GM12892 (cell line): ENCODE results near the gene SLC9A4. TPM values are rescaled to one million over a fixed set of nuclear protein-coding genes. Genes with fewer than 3 reads are reported as not detected.

Experiments used
- DNase-seq: peaks from one replicate; pipeline ENCODE4 v3.0.0; 2011; ENCODE audit not compliant: insufficient read length
- FAIRE-seq: peaks from 2 replicates; lab custom pipeline; 2011; peaks lifted over from hg19 to GRCh38; lab: Jason Lieb, UNC
- POLR2A ChIP-seq: IDR thresholded peaks from 2 replicates; pipeline ENCODE4 v1.6.1; 2011; ENCODE audit warnings: low read depth, low read length, control low read depth
- POLR2AphosphoS5 ChIP-seq: IDR thresholded peaks from 2 replicates; pipeline ENCODE4 v1.6.1; 2011; ENCODE audit warnings: low read depth, low read length, control low read depth
- TAF1 ChIP-seq: IDR thresholded peaks from 2 replicates; pipeline ENCODE4 v1.6.1; 2011; ENCODE audit warnings: low read depth, mild to moderate bottlenecking, control low read depth, low read length, borderline replicate concordance
- polyA plus RNA-seq: library from polyadenylated mRNA; unstranded; fragments of >200 nt; gene quantifications from one replicate; pipeline ENCODE4 v1.2.1, GENCODE V29; 2012; ENCODE audit warnings: missing spikeins, inconsistent platforms; ENCODE audit not compliant: missing spikeins

SLC9A4 gene, protein sequence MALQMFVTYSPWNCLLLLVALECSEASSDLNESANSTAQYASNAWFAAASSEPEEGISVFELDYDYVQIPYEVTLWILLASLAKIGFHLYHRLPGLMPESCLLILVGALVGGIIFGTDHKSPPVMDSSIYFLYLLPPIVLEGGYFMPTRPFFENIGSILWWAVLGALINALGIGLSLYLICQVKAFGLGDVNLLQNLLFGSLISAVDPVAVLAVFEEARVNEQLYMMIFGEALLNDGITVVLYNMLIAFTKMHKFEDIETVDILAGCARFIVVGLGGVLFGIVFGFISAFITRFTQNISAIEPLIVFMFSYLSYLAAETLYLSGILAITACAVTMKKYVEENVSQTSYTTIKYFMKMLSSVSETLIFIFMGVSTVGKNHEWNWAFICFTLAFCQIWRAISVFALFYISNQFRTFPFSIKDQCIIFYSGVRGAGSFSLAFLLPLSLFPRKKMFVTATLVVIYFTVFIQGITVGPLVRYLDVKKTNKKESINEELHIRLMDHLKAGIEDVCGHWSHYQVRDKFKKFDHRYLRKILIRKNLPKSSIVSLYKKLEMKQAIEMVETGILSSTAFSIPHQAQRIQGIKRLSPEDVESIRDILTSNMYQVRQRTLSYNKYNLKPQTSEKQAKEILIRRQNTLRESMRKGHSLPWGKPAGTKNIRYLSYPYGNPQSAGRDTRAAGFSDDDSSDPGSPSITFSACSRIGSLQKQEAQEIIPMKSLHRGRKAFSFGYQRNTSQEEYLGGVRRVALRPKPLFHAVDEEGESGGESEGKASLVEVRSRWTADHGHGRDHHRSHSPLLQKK
- polyA plus RNA-seq, result not detected

DNA sequence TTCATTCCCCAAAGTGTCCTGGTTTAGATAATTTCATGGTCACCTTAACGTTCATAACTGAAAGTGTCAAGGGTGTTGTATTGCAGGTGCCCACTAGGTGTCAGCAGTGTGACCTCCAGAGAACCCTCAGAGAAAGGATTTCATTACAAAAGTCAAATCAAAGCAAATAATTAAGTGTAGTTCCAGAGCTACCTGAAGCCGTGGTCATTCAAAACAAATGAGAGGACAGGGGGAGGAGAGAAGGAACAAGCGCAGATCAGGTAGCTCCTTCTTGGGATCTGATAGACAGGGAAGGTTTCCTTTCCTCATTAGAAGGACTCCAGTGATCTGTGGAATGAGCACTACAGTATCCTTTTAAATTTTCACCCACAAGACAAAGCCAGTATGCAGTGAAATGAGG, at the start of gene SLC9A4:
SLC9A4 (plus strand) TSS at position 207 of the 400 bp plus-strand sequence. CDS start 534 bp downstream, outside the sequence.
- no peak for TF ChIP-seq POLR2AphosphoS5
- TF ChIP-seq TAF1, result no peak
- no peak for TF ChIP-seq POLR2A
- FAIRE-seq (peak; percentile 87), DNase-seq (no peak)

DNA sequence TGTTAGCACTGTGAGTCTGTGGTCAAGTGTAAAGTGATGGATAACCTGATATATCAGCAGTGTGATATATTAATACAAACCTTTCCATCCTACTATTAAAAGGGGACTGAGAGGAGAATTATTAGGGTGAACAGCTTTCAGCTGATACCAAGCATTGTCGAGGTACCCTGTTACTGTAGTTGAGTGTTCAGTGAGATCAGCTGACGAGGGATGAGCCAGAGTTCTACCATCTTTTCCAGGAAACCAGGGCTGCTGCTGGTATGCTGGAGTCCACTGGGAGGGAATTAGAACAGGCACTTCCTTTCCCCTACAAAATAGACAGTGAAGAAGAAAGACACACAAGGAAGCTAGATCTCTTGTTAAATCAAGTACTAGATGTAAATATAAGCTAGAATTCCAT, 49.7 kb upstream of the SLC9A4 start:
- DNase-seq, result no peak
- no peak for FAIRE-seq

DNA sequence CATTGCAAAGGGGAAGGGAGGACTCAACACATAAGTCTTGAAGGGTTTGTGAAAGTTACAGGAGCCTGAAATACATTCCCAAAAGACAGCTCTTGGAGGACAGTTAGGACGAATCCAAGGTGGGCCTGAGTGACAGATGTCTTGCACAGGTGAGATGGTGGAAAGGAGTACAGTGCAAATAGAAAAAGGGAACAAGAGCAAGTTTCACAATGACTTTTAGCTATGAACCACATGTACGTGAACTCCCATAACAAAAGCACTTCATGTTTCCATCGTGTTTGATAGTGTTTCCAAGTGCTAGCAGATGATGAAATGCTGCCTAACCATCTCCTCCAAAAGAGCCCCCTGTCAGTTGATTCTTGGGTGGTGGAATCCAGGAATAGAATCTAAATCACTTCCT, 48.3 kb upstream of the SLC9A4 start:
- FAIRE-seq (peak; percentile 86), DNase-seq (no peak)
- no peak for TF ChIP-seq TAF1
- no peak for TF ChIP-seq POLR2A
- no peak for TF ChIP-seq POLR2AphosphoS5

More for the DNA sequence above, 49.7 kb upstream of the SLC9A4 start:
- TF ChIP-seq POLR2A, result no peak
- no peak for TF ChIP-seq POLR2AphosphoS5
- TF ChIP-seq TAF1, result no peak

DNA sequence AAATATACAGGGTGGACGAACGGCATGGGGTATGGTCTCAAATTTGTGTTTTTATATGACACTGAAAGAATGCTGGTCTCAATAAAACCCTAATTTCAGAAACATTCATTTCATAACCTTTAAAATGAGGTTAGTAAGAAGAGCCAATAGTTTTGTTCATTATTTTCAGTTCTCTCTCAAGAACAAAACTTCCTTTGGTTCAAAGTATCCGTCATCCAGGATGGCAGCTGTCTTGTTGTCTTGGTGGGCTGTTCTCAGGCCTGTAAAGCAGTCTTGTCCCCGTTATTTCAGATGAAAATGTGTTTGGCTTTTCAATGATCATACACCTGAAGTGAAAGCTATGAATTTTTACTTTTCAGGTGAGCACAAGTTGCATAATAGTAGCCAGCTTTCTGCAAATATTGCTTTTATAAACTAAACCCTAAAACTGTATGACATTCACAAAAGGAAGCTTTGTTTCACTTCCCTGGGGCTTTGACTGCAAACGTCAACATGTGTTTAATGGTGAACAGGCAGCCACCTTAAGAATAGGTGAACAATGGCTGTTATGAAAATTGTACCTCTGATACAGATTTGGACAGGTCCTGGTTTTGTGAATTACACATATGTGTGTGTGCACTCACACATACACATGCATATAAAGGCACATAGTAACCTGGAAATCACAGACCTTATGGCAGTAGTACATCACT, 47.4 kb upstream of the SLC9A4 start:
- peak; percentile 72 for FAIRE-seq
- DNase-seq, result no peak
- TF ChIP-seq POLR2A (no peak), TAF1 (no peak), POLR2AphosphoS5 (no peak)

DNA sequence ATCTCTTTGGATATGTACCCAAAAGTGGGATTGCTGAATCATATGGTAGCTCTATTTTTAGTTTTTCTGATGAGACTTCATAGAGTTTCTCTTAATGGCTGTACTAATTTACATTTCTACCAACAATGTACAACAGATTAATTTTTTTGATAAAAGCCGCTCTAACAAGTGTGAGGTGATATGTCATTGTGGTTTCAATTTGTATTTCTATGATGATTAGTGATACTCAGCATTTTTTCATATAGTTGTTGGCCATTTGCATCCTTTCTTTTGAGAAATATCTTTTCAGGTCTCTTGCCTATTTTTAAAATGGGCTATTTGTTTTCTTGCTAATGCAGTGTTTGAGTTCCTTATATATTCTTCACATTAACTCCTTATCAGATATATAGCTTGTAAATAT, 45.8 kb upstream of the SLC9A4 start:
- no peak for FAIRE-seq
- DNase-seq, result no peak
- TF ChIP-seq POLR2AphosphoS5 (no peak), TAF1 (no peak), POLR2A (no peak)

DNA sequence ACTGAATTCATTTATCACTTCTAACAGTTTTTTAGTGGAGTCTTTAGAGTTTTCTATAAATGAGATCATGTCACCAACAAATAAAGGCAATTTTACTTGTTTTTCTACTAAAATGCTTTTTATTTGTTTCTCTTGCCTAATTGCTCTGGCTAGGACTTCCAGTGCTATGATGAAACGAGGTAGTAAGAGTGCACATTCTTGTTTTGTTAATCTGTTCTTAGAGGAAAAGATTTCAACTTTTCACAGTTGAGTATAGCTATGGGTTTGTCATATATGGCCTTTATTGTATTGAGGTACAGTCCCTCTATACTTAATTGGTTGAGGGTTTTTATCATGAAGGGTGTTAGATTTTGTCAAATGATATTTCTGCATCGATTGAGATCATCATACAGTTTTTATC, 44.5 kb upstream of the SLC9A4 start:
- DNase-seq (no peak), FAIRE-seq (no peak)
- TF ChIP-seq TAF1 (no peak), POLR2AphosphoS5 (no peak), POLR2A (no peak)

DNA sequence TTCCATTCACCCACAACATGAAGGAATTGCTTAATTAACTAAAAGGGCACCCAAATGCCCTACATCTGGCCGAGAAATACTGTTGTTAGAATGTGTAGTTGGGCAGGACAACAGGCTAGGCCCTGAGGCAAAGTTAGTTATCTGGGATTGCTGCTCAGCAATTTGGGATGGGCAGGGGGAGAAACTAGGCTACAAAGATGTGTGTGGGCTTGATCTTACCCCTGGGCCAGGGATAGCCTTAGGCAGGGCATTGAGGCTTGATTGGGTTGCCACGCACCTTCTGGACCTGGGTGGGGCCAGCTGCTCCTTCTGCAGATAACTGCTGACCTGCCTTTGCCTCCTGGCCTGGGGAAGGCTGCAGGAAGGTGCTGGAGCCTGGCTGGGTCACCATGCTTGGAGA, 40.6 kb upstream of the SLC9A4 start:
- no peak for DNase-seq
- no peak for FAIRE-seq
- no peak for TF ChIP-seq POLR2AphosphoS5
- no peak for TF ChIP-seq POLR2A
- TF ChIP-seq TAF1, result no peak

DNA sequence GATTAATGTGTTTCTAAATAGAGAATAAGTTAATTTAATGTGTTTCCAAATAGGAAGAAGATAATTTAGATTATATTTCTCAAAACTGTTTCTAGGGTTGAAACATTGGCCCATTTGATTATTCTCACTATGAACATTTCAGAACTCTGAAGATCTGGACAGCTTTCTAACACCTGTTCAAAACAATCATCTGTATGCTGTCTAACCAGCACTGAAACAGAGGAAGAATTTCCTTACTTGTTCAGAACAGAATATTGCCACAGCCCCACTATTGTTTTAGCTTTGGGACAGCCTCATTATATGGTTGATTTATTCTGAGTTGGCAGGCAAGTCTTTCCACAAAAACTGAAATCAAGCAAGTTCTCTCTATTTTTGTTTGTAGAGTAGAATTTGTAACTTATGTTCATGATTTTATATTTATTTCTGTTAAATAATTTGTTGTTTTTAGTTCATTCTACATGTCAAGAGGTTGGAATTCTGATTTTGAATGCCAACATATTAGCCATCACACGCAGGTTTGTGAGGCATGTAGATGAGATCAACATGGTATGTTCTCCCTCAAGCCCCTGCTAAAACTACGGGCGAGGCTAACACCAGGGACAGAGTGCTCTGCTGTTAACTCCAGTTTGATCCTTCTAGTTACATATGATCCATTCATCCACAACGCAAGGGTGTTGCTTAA, 38.9 kb upstream of the SLC9A4 start:
- TF ChIP-seq TAF1 (no peak), POLR2A (no peak), POLR2AphosphoS5 (no peak)
- no peak for DNase-seq
- FAIRE-seq, result no peak

DNA sequence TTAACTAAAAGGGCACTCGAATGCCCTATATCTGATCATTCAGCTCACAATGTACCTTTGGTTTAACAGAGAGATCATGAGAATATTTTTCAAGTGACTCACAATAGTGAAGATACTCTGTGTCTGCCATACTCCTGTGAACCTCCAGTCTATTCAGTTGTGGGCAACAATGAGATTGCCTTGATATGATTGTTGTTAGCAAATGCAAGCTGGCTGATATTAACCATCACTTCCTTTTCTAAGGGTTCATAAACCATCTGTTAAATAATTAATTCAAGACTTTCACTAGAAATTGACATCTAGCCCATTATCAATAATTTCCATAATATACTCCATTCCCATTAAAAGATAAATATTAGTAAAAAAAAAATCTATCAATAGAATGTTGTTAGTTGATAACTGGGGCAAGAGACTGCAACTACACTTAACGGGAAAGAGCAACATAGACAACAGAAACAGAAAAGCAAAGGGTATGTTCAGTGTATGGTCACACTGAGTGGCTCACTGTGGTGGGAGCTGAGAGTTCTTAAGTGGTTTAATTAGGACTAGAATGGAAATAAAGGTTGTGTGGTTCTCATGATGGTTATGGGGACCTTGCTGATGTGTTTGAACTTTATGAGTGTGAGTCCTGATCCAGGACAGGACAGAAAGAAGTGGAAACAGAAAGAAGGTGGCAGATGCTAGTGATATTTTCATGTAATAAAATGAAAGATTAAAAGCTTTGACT, 38.2 kb upstream of the SLC9A4 start:
- no peak for TF ChIP-seq TAF1
- no peak for TF ChIP-seq POLR2A
- no peak for TF ChIP-seq POLR2AphosphoS5
- FAIRE-seq, result no peak
- DNase-seq, result no peak

DNA sequence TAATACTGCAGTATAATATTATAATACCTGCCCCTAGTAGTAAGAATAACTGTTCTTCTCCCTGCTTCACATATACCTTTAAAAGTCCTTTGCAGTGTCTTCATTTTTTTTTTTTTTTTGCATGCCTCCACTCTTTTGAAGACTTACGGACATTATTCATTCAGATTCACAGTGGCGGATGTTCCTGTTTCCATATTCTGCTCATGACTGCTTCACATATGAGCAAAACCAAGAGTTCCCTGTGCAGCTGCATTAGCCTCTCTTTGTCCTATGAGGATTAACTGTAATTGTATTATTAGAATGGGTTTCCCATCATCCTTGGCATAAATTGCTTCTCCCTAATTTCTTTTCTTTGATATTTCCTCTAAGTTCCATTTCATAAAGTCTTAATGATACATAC, 37.3 kb upstream of the SLC9A4 start:
- no peak for FAIRE-seq
- DNase-seq, result no peak
- no peak for TF ChIP-seq POLR2A
- TF ChIP-seq POLR2AphosphoS5, result no peak
- TF ChIP-seq TAF1, result no peak

DNA sequence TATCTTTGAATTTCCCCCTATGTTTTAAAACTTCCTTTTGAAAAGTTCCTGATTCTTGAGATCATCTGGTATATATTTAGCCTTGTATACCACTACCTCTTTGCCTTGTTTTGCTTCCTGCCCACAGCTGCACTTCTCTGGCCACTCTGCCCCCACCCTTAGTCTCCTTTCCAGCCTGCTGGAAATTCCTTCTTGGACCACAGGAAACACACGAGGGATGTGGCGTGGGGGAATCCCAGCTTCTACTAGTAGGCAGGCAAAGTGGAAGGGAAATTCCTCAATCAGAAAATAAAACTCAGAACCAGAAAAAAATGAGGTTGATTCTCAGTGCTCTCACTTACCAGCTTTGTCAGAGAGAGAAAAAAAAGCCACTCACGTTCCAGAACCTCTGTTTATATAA, 36.7 kb upstream of the SLC9A4 start:
- no peak for TF ChIP-seq POLR2AphosphoS5
- TF ChIP-seq POLR2A, result no peak
- TF ChIP-seq TAF1, result no peak
- DNase-seq (no peak), FAIRE-seq (no peak)
